ENCODE measurements around the gene PCDHGB1.
"Not testable (repeated sequence)": the region's sequence is repeated elsewhere in the genome, so short reads cannot be mapped to it uniquely, and the experiment has no call there.

Gene PCDHGB1

GRCh38 chr5:141349917-141350619 lies at the start of gene PCDHGB1:
PCDHGB1 (plus strand) TSS chr5:141350099; CDS start chr5:141350261, 162 bp downstream.
- peak within 1 kb of the TSS; percentile 10 for H3K4me3 ChIP-seq (ENCODE audit: low read depth, low read length)

- H3K4me3 ChIP-seq (ENCODE audit: low read depth, low read length), result no peak within 1 kb of the TSS
Observed at GRCh38 chr5:141303756-141304155, 46.1 kb upstream of the PCDHGB1 start, which contains the start of gene SLC25A2. SLC25A2 (minus strand) TSS chr5:141304049; CDS start chr5:141303865, 184 bp downstream.

GRCh38 chr5:141306630-141307029 lies 43.3 kb upstream of the PCDHGB1 start:
- H3K4me3 ChIP-seq (ENCODE audit: low read depth, low read length), result no peak overlapping the region

GRCh38 chr5:141313711-141314110 lies 36.2 kb upstream of the PCDHGB1 start:
- H3K4me3 ChIP-seq (ENCODE audit: low read depth, low read length), result no peak overlapping the region

GRCh38 chr5:141316963-141317362 lies 32.9 kb upstream of the PCDHGB1 start:
- H3K4me3 ChIP-seq (ENCODE audit: low read depth, low read length), result not testable (repeated sequence)

- H3K4me3 ChIP-seq (ENCODE audit: low read depth, low read length), result no peak overlapping the region
Observed at GRCh38 chr5:141319202-141319601, 30.7 kb upstream of the PCDHGB1 start.

GRCh38 chr5:141319699-141320098 lies 30.2 kb upstream of the PCDHGB1 start:
- H3K4me3 ChIP-seq (ENCODE audit: low read depth, low read length), result peak overlapping the region; percentile 95

- peak within 1 kb of the TSS; percentile 95 for H3K4me3 ChIP-seq (ENCODE audit: low read depth, low read length)
Observed at GRCh38 chr5:141320225-141321169, 29.4 kb upstream of the PCDHGB1 start, which contains the start of gene TAF7. TAF7 (minus strand) TSS chr5:141320784; CDS start chr5:141320044, 740 bp downstream.

GRCh38 chr5:141322261-141322660 lies 27.6 kb upstream of the PCDHGB1 start:
- no peak overlapping the region for H3K4me3 ChIP-seq (ENCODE audit: low read depth, low read length)

- H3K4me3 ChIP-seq (ENCODE audit: low read depth, low read length), result peak overlapping the region; percentile 54
Observed at GRCh38 chr5:141326088-141326854, 23.6 kb upstream of the PCDHGB1 start.

- H3K4me3 ChIP-seq (ENCODE audit: low read depth, low read length), result no peak overlapping the region
Observed at GRCh38 chr5:141328231-141328630, 21.7 kb upstream of the PCDHGB1 start.

GRCh38 chr5:141330299-141331080 lies 19.4 kb upstream of the PCDHGB1 start, which contains the start of gene PCDHGA1:
PCDHGA1 (plus strand) TSS chr5:141330514.
- H3K4me3 ChIP-seq (ENCODE audit: low read depth, low read length), result no peak within 1 kb of the TSS

- not testable (repeated sequence) for H3K4me3 ChIP-seq (ENCODE audit: low read depth, low read length)
Observed at GRCh38 chr5:141332571-141332970, 17.3 kb upstream of the PCDHGB1 start.

- no peak within 1 kb of the TSS for H3K4me3 ChIP-seq (ENCODE audit: low read depth, low read length)
Observed at GRCh38 chr5:141338538-141339306, 11.2 kb upstream of the PCDHGB1 start, which contains the start of gene PCDHGA2. PCDHGA2 (plus strand) TSS chr5:141338760.

GRCh38 chr5:141340781-141341354 lies 9.0 kb upstream of the PCDHGB1 start:
- not testable (repeated sequence) for H3K4me3 ChIP-seq (ENCODE audit: low read depth, low read length)

GRCh38 chr5:141342773-141343172 lies 7.1 kb upstream of the PCDHGB1 start:
- no peak overlapping the region for H3K4me3 ChIP-seq (ENCODE audit: low read depth, low read length)

GRCh38 chr5:141343242-141343952 lies 6.5 kb upstream of the PCDHGB1 start, which contains the start of gene PCDHGA3:
PCDHGA3 (plus strand) TSS chr5:141343829; CDS start chr5:141344034, 205 bp downstream.
- peak within 1 kb of the TSS; percentile 34 for H3K4me3 ChIP-seq (ENCODE audit: low read depth, low read length)

- H3K4me3 ChIP-seq (ENCODE audit: low read depth, low read length), result peak overlapping the region; percentile 34
Observed at GRCh38 chr5:141343953-141344463, 5.9 kb upstream of the PCDHGB1 start.
